Measurements from ENCODE around the gene ARSB.

- no peak for TF ChIP-seq CTCF (conservative IDR thresholded peaks at IDR 0.05; ENCODE audit: low read length)
- TF ChIP-seq EZH2phosphoT487 (IDR thresholded peaks at IDR 0.05; ENCODE audit: borderline replicate concordance): no peak
Observed at GRCh38 chr5:78781611-78782286, 203.4 kb downstream of the ARSB start.
